NCI-H526 treated with DMSO at 0.1 percent for 48 hours (cell line): ENCODE measurements around the gene GTF2H1.

Experiments
- DNase-seq: peaks from one replicate; lab custom pipeline; 2025; lab: John Stamatoyannopoulos, UW

The GTF2H1 gene

GRCh38 chr11:18321969-18322711 lies at the start of gene GTF2H1, which contains the start of gene HPS5:
Gene GTF2H1, plus strand, starts transcription at chr11:18322567. Its CDS starts 10,508 bp downstream, at chr11:18333075.
Gene HPS5, minus strand, starts transcription at chr11:18322140. Its CDS starts 4,282 bp downstream, at chr11:18317858.
- DNase-seq, result peak; percentile 98

- DNase-seq, result no peak
Observed at GRCh38 chr11:18277565-18278271, 44.6 kb upstream of the GTF2H1 start.

- DNase-seq, result no peak
Observed at GRCh38 chr11:18280438-18281045, 41.8 kb upstream of the GTF2H1 start.

- DNase-seq, result no peak
Observed at GRCh38 chr11:18282626-18283025, 39.7 kb upstream of the GTF2H1 start.

GRCh38 chr11:18285841-18286240 lies 36.5 kb upstream of the GTF2H1 start:
- no peak for DNase-seq

- no peak for DNase-seq
Observed at GRCh38 chr11:18288911-18289310, 33.5 kb upstream of the GTF2H1 start.

GRCh38 chr11:18294862-18295261 lies 27.5 kb upstream of the GTF2H1 start:
- no peak for DNase-seq

- DNase-seq, result no peak
Observed at GRCh38 chr11:18295316-18295715, 27.1 kb upstream of the GTF2H1 start.

GRCh38 chr11:18299721-18300120 lies 22.6 kb upstream of the GTF2H1 start:
- no peak for DNase-seq

GRCh38 chr11:18304745-18305144 lies 17.6 kb upstream of the GTF2H1 start:
- DNase-seq, result no peak

- DNase-seq, result no peak
Observed at GRCh38 chr11:18307461-18308139, 14.8 kb upstream of the GTF2H1 start.

GRCh38 chr11:18308242-18308641 lies 14.1 kb upstream of the GTF2H1 start:
- DNase-seq, result no peak

- no peak for DNase-seq
Observed at GRCh38 chr11:18309691-18310090, 12.7 kb upstream of the GTF2H1 start.

- no peak for DNase-seq
Observed at GRCh38 chr11:18310800-18311340, 11.5 kb upstream of the GTF2H1 start.

GRCh38 chr11:18312012-18312411 lies 10.4 kb upstream of the GTF2H1 start:
- DNase-seq, result no peak

GRCh38 chr11:18312663-18313420 lies 9.5 kb upstream of the GTF2H1 start:
- DNase-seq, result no peak

- DNase-seq, result no peak
Observed at GRCh38 chr11:18313965-18314763, 8.2 kb upstream of the GTF2H1 start.

GRCh38 chr11:18314784-18315523 lies 7.4 kb upstream of the GTF2H1 start:
- DNase-seq, result no peak

- no peak for DNase-seq
Observed at GRCh38 chr11:18315893-18316292, 6.5 kb upstream of the GTF2H1 start.

GRCh38 chr11:18317551-18317950 lies 4.8 kb upstream of the GTF2H1 start:
- no peak for DNase-seq
